Measurements from ENCODE around the gene CTSD. TPM values are rescaled to one million over a fixed set of nuclear protein-coding genes. Genes with fewer than 3 reads are reported as not detected.

CTSD gene
- polyA plus RNA-seq, 1 of the 3 experiments (the other 2 are of a cell fraction): 187 TPM

DNA sequence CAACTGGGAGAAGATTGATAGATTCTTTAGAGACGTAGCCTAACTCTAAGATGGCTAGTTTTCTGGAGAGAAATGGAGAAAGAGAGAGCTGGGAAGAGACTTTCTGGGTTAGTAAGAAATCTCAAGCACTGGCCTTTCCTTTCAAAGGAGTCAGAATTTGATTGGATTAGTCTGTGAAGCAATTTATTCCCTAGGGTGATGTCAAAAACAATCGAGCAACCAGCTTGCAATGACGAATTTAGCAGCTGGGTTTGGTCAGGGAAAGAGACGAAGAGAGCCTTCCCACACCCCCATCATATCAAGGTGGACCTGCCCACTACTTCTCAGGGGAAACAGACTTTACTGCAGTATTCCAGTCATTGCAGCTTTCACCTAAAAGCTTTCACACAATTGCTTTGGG is 56.0 kb downstream of the CTSD start:
- Histone ChIP-seq H3K27ac (ENCODE audit: low read depth in 2 of 2, low read length in 1 of 2) (no peak overlapping the region), H3K36me3 (replicated peaks in 1 of 2; ENCODE audit: control insufficient read depth in 1 of 2, insufficient read depth in 2 of 2, low read length in 1 of 2) (no peaks in the 10 kb centered on the region), H2AFZ (ENCODE audit: low read depth) (no peak overlapping the region), H3K9me3 (no peaks in the 10 kb centered on the region; the same call in 1 of the 2 replicates), H3K4me1 (ENCODE audit: control insufficient read depth in 1 of 2, insufficient read depth in 2 of 2, low read depth in 1 of 2, low read length in 1 of 2) (no peaks in the 10 kb centered on the region; a peak in 1 of 4 replicates), H3K9me2 (no peaks in the 10 kb centered on the region), H3F3A (replicated peaks; ENCODE audit: insufficient read depth) (no peaks in the 10 kb centered on the region), H3K4me3 (ENCODE audit: low read depth in 2 of 2, low read length in 1 of 2) (no peak overlapping the region), H3K9ac (no peak overlapping the region), H3K27me3 (ENCODE audit: insufficient read depth) (no peaks in the 10 kb centered on the region; the same call in 1 of the 2 replicates), H3K4me2 (no peak overlapping the region), H3K79me2 (ENCODE audit: insufficient read depth) (no peaks in the 10 kb centered on the region), H4K20me1 (ENCODE audit: insufficient read depth) (no peaks in the 10 kb centered on the region)
- 21% methylated on average over 4 of the region's 4 CpGs for WGBS (ENCODE audit: low lambda C conversion rate)
- CTCF ChIA-PET: interaction anchor here (0.8 to 5.6 kb wide), 4 partner anchors 14 to 444 kb away, joined by 3 to 46 read pairs (median 22); partner anchors contain the start of gene SYT8
- no peak for DNase-seq
- TF ChIP-seq, protein P1, sequence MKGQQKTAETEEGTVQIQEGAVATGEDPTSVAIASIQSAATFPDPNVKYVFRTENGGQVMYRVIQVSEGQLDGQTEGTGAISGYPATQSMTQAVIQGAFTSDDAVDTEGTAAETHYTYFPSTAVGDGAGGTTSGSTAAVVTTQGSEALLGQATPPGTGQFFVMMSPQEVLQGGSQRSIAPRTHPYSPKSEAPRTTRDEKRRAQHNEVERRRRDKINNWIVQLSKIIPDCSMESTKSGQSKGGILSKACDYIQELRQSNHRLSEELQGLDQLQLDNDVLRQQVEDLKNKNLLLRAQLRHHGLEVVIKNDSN (IDR thresholded peaks at IDR 0.05; ENCODE audit: borderline replicate concordance, low read depth): no peak
- TF ChIP-seq JUND (IDR thresholded peaks at IDR 0.05) (no peak), SIN3A (IDR thresholded peaks at IDR 0.05; ENCODE audit: borderline replicate concordance, low read depth, low read length) (no peak), RXRA (IDR thresholded peaks at IDR 0.05; ENCODE audit: borderline replicate concordance, low read depth) (no peak), CHD2 (IDR thresholded peaks at IDR 0.05; ENCODE audit: low read length, partially characterized antibody) (no peak), MXI1 (IDR thresholded peaks at IDR 0.05; ENCODE audit: low read depth, low read length) (no peak), FOSL2 (IDR thresholded peaks at IDR 0.05; ENCODE audit: borderline replicate concordance, low read depth) (no peak), TCF12 (IDR thresholded peaks at IDR 0.05) (no peak)
- TF ChIP-seq, protein P2, sequence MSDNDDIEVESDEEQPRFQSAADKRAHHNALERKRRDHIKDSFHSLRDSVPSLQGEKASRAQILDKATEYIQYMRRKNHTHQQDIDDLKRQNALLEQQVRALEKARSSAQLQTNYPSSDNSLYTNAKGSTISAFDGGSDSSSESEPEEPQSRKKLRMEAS (IDR thresholded peaks at IDR 0.05; ENCODE audit: low read depth): no peak
- POLR2A ChIA-PET: interaction anchor here (1.2 kb wide), 1 partner anchor 9 kb away, joined by 3 read pairs; no protein-coding TSS in a partner anchor

DNA sequence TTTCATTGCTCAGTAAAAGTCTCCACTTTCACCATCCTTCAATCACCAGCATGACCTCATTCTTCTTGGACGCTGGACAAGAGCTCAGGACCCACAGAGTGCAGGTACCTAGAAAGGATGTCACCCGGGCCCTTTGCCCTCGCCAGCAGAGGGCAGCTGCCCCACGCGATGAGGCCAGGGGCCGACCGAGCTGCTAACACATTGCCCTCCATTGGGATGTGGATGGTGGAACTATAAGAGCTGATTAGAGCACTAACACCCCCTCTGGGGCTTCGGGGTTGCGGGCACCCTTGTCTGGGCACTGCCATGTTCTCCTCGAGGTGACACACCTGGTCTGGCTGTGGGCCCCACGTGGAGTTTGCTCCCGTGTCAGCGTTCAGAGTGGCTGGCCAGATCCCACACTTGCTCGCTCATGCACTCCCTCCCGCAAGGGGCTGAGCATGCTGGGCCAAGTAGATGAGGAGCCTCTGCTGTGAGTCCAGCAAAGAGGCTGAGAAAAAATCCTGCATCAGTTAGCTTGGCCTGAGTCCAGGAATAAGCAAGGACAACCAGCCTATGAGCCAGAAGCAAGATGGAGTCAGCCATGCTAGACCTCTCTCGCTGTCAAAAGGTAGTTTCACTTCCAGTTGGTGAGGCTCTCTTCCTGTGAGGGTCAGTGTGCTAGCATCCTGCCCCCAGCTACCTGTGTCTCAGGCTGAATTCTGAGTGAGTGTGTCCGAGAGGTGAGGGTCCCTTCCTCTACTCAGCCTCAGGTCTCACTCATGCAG is 56.9 kb downstream of the CTSD start:
- ChIA-PET POLR2A (interaction anchor here (1.2 kb wide), 1 partner anchor 10 kb away, joined by 3 read pairs; no protein-coding TSS in a partner anchor), CTCF (interaction anchor here (1.1 to 5.6 kb wide), 5 partner anchors 10 to 169 kb away, joined by 3 to 46 read pairs (median 8); partner anchors contain the start of genes KRTAP5-6 and SYT8)
- Histone ChIP-seq H3K27me3 (ENCODE audit: insufficient read depth) (no peaks in the 10 kb centered on the region; the same call in 1 of the 2 replicates), H3K4me2 (no peak overlapping the region), H3K36me3 (replicated peaks in 1 of 2; ENCODE audit: control insufficient read depth in 1 of 2, insufficient read depth in 2 of 2, low read length in 1 of 2) (no peaks in the 10 kb centered on the region), H3K27ac (ENCODE audit: low read depth in 2 of 2, low read length in 1 of 2) (no peak overlapping the region), H3K9ac (no peak overlapping the region), H3K4me3 (ENCODE audit: low read depth in 2 of 2, low read length in 1 of 2) (no peak overlapping the region), H3K4me1 (ENCODE audit: control insufficient read depth in 1 of 2, insufficient read depth in 2 of 2, low read depth in 1 of 2, low read length in 1 of 2) (no peaks in the 10 kb centered on the region; a peak in 1 of 4 replicates), H3K9me2 (no peaks in the 10 kb centered on the region), H3F3A (replicated peaks; ENCODE audit: insufficient read depth) (no peaks in the 10 kb centered on the region), H3K79me2 (ENCODE audit: insufficient read depth) (no peaks in the 10 kb centered on the region), H2AFZ (ENCODE audit: low read depth) (no peak overlapping the region), H3K9me3 (no peaks in the 10 kb centered on the region; the same call in 1 of the 2 replicates), H4K20me1 (ENCODE audit: insufficient read depth) (no peaks in the 10 kb centered on the region)
- TF ChIP-seq FOXJ3 (CRISPR knock-in tag; IDR thresholded peaks at IDR 0.05) (no peak), RAD21 (IDR thresholded peaks at IDR 0.05; ENCODE audit: low read length) (peak; percentile 22; the same call in 1 of the 2 replicates), FOSL2 (IDR thresholded peaks at IDR 0.05; ENCODE audit: borderline replicate concordance, low read depth) (no peak), SMC3 (IDR thresholded peaks at IDR 0.05; ENCODE audit: low read depth, low read length) (no peak), CHD2 (IDR thresholded peaks at IDR 0.05; ENCODE audit: low read length, partially characterized antibody) (no peak)
- TF ChIP-seq, protein P2 (IDR thresholded peaks at IDR 0.05; ENCODE audit: low read depth): no peak
- DNase-seq: no peak
- WGBS (ENCODE audit: low lambda C conversion rate): 47% methylated on average over 3 of the region's 17 CpGs
